OCI-LY3 (cell line): ENCODE measurements around the gene SPC24.

ENCODE experiments used
- EZH2phosphoT487 ChIP-seq: fragments of 200-600 bp; shearing (Covaris generic); IDR thresholded peaks from 2 replicates; pipeline ENCODE4 v1.6.1; 2018; ENCODE audit warnings: antibody characterized with exemption, mixed run types, low read depth
- TF ChIP-seq, protein P1 (sequence below): fragments of 200-600, 300-600 bp; sonication (generic); IDR thresholded peaks from 2 replicates; pipeline ENCODE4 v1.5.1; 2014; ENCODE audit warnings: antibody characterized with exemption, low read length, low read depth

GRCh38 chr19:11195681-11196080 is 40.1 kb upstream of the SPC24 start:
- TF ChIP-seq, protein P1, sequence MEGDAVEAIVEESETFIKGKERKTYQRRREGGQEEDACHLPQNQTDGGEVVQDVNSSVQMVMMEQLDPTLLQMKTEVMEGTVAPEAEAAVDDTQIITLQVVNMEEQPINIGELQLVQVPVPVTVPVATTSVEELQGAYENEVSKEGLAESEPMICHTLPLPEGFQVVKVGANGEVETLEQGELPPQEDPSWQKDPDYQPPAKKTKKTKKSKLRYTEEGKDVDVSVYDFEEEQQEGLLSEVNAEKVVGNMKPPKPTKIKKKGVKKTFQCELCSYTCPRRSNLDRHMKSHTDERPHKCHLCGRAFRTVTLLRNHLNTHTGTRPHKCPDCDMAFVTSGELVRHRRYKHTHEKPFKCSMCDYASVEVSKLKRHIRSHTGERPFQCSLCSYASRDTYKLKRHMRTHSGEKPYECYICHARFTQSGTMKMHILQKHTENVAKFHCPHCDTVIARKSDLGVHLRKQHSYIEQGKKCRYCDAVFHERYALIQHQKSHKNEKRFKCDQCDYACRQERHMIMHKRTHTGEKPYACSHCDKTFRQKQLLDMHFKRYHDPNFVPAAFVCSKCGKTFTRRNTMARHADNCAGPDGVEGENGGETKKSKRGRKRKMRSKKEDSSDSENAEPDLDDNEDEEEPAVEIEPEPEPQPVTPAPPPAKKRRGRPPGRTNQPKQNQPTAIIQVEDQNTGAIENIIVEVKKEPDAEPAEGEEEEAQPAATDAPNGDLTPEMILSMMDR = no peak
- TF ChIP-seq EZH2phosphoT487 = no peak
